Measurements from ENCODE around the gene SELENOO. TPM values are rescaled to one million over a fixed set of nuclear protein-coding genes. Genes with fewer than 3 reads are reported as not detected.

Gene SELENOO
- total and polyA plus RNA-seq, 12 donors = 9.6 to 29.8 (median 12.2) TPM

- peaks cover 10 to 72% (median 49%) of the 10 kb centered on the region in 9 donors for H3K4me1 ChIP-seq
- H3K27ac ChIP-seq = peak overlapping the region in 9 of 10 donors; percentile 64 to 97 (median 80)
- no peaks in the 10 kb centered on the region for H3K27me3 ChIP-seq
- intact Hi-C loops (cut with DNase I) = loop anchor here in 1 of 10 donors (10.0 kb wide), 1 partner anchor 265 kb away; no protein-coding TSS in a partner anchor
- H3K9me3 ChIP-seq = no peaks in the 10 kb centered on the region
- no peak for TF ChIP-seq CTCF (IDR thresholded peaks at IDR 0.05)
- DNase-seq (peak in 1 of 2 donors; percentile 21), ATAC-seq (peak; percentile 2 to 43 (median 29))
- peak overlapping the region in 8 of 10 donors; percentile 27 to 63 (median 54) for H3K4me3 ChIP-seq
- H3K36me3 ChIP-seq = peaks cover 0 to 26% (median 0%) of the 10 kb centered on the region in 9 donors
- WGBS, 2 donors = 16 to 21% methylated on average over 4 of the region's 4 CpGs
These were observed 11.0 kb upstream of the SELENOO start for GRCh38 chr22:50189849-50190181.

GRCh38 chr22:50190182-50190940 is 10.4 kb upstream of the SELENOO start:
- Histone ChIP-seq H3K4me1 (peaks cover 10 to 68% (median 44%) of the 10 kb centered on the region in 9 donors), H3K4me3 (peak overlapping the region in 9 of 10 donors; percentile 27 to 63 (median 54)), H3K36me3 (peaks cover 0 to 31% (median 0%) of the 10 kb centered on the region in 9 donors), H3K9me3 (no peaks in the 10 kb centered on the region), H3K27me3 (no peaks in the 10 kb centered on the region), H3K27ac (peak overlapping the region; percentile 13 to 97 (median 79))
- WGBS, 2 donors = 7% methylated on average over 40 to 43 of the region's 43 CpGs
- ATAC-seq (peak; percentile 31 to 77 (median 72)), DNase-seq (peak; percentile 77 to 85)
- TF ChIP-seq CTCF (IDR thresholded peaks at IDR 0.05) = peak in 7 of 9 donors; percentile 21 to 65 (median 56)
- intact Hi-C loops (cut with DNase I) = loop anchor here in 1 of 10 donors (10.0 kb wide), 1 partner anchor 266 kb away; no protein-coding TSS in a partner anchor

GRCh38 chr22:50190941-50191741 is 9.7 kb upstream of the SELENOO start:
- peak in 1 of 2 donors; percentile 33 for DNase-seq
- ATAC-seq = peak in 6 of 8 donors; percentile 1 to 33 (median 13)

More at GRCh38 chr22:50190941-50191741, 9.7 kb upstream of the SELENOO start:
- Histone ChIP-seq H3K4me1 (peaks cover 10 to 67% (median 43%) of the 10 kb centered on the region in 9 donors), H3K27ac (peak overlapping the region; percentile 13 to 97 (median 79)), H3K9me3 (no peaks in the 10 kb centered on the region), H3K4me3 (peak overlapping the region in 9 of 10 donors; percentile 27 to 63 (median 54)), H3K36me3 (peaks cover 0 to 39% (median 0%) of the 10 kb centered on the region in 9 donors), H3K27me3 (no peaks in the 10 kb centered on the region)
- 52 to 58% methylated on average over 18 of the region's 18 CpGs for WGBS, 2 donors
- intact Hi-C loops (cut with DNase I) = loop anchor here in 1 of 10 donors (10.0 kb wide), 1 partner anchor 266 kb away; no protein-coding TSS in a partner anchor
- no peak for TF ChIP-seq CTCF (IDR thresholded peaks at IDR 0.05)

Data from heart right ventricle (tissue), 16 donors.